Keratinocyte (primary cell): ENCODE measurements around the gene DPYSL5.

Source experiments
- EZH2 ChIP-seq: IDR thresholded peaks from one replicate; pipeline ENCODE4 v1.6.1; 2012; ENCODE audit warnings: inconsistent platforms, mild to moderate bottlenecking, low read length, moderate library complexity
- TF ChIP-seq, protein P1 (sequence below), 3 experiments: IDR thresholded peaks in 1 of 3; conservative IDR thresholded peaks in 1 of 3; optimal IDR thresholded peaks in 1 of 3; 2 replicates in 2 of 3; 3 replicates in 1 of 3; pipeline versions ENCODE3 to v1.5.1; 2011; ENCODE audit warnings: low read length in 3 of 3, mild to moderate bottlenecking in 3 of 3, moderate library complexity in 2 of 3, control low read depth in 1 of 3, inconsistent platforms in 1 of 3; ENCODE audit not compliant: insufficient read depth in 2 of 3; ENCODE audit errors: extremely low read depth in 1 of 3

DNA sequence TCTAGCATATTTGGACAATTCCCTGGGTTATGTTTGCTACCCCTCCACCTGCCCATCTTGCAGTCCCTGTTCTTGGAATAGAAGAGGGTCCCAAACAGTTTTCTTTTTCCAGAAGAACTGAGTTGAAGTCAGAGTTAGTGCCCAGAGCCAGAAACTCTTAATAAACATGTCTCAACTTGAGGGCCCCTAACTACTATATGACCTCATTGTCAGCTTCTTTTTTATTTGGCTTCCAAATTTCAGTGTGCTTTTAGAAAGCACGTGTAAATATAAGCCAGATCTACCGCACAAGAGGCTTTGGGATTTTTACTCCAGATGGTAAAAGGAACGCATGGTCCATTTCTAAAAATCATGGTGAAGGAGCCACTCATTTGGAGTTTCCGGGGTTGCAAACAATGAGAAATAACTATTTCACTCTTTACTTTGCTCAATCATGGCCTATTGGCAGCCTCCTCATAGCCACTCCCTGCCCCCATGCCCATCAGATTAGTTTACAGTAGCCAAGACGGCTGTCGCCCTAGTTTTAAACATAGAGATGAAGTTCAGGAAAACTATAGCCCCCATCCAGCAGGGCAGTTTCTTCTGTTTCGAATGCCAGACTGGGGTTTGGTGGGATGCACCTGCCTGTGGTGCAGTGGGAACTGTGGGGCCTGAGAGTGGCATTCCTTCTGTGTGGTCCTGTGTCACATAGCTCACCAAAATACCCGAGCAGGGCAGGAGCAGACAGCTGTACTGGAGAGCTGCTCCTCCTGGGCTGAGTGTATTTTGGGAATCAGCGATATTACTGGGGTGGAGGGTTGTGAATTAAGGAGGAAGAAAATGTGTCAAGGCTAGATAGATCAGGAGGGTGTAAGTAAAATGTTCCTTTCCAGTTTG is 124.2 kb downstream of the DPYSL5 start:
- TF ChIP-seq, protein P1, sequence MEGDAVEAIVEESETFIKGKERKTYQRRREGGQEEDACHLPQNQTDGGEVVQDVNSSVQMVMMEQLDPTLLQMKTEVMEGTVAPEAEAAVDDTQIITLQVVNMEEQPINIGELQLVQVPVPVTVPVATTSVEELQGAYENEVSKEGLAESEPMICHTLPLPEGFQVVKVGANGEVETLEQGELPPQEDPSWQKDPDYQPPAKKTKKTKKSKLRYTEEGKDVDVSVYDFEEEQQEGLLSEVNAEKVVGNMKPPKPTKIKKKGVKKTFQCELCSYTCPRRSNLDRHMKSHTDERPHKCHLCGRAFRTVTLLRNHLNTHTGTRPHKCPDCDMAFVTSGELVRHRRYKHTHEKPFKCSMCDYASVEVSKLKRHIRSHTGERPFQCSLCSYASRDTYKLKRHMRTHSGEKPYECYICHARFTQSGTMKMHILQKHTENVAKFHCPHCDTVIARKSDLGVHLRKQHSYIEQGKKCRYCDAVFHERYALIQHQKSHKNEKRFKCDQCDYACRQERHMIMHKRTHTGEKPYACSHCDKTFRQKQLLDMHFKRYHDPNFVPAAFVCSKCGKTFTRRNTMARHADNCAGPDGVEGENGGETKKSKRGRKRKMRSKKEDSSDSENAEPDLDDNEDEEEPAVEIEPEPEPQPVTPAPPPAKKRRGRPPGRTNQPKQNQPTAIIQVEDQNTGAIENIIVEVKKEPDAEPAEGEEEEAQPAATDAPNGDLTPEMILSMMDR (optimal IDR thresholded peaks at IDR 0.05 in 1 of 3, IDR thresholded peaks at IDR 0.05 in 1 of 3, conservative IDR thresholded peaks at IDR 0.05 in 1 of 3; ENCODE audit: extremely low read depth in 1 of 3, insufficient read depth in 2 of 3, low read length in 3 of 3): no peak
- TF ChIP-seq EZH2: no peak
